HepG2 (cell line): ENCODE results near the gene FGFR1OP2. TPM values are rescaled to one million over a fixed set of nuclear protein-coding genes. Genes with fewer than 3 reads are reported as not detected.

Source experiments
- ARID2 ChIP-seq: sonication (generic); formaldehyde crosslinking; IDR thresholded peaks from 2 replicates; pipeline ENCODE4 v1.8.1; 2022; ENCODE audit warnings: mild to moderate bottlenecking, missing genetic modification reagents, borderline replicate concordance
- CHD4 ChIP-seq: fragments of 200-600 bp; sonication (generic); IDR thresholded peaks from 2 replicates; pipeline ENCODE4 v1.7.0; 2017; ENCODE audit warnings: mild to moderate bottlenecking, low read length, borderline replicate concordance
- CREM ChIP-seq, 2 experiments: sonication (generic) in 1 of 2; formaldehyde crosslinking in 1 of 2; IDR thresholded peaks; 2 replicates each; pipeline versions ENCODE4 v1.4.0 to v1.6.1; 2016 to 2020; ENCODE audit warnings: antibody characterized with exemption in 1 of 2, mild to moderate bottlenecking in 1 of 2, missing genetic modification reagents in 1 of 2
- JARID2 ChIP-seq: sonication (generic); formaldehyde crosslinking; IDR thresholded peaks from 2 replicates; pipeline ENCODE4 v1.8.1; 2023; ENCODE audit warnings: missing genetic modification reagents, inconsistent platforms; ENCODE audit not compliant: insufficient replicate concordance
- MBNL3 ChIP-seq: fragments of 250-450 bp; sonication (Bioruptor Pico); conservative IDR thresholded peaks from 2 replicates; pipeline ENCODE4 v1.8.0; 2022; ENCODE audit warnings: mild to moderate bottlenecking, inconsistent platforms
- NFKBIZ ChIP-seq: IDR thresholded peaks from 2 replicates; pipeline ENCODE4 v1.6.1; 2018; ENCODE audit warnings: missing genetic modification reagents, missing compliant biosample characterization
- RCOR2 ChIP-seq: IDR thresholded peaks from 2 replicates; pipeline ENCODE4 v1.6.1; 2016; ENCODE audit warnings: missing biosample characterization, missing genetic modification reagents
- SP140L ChIP-seq: sonication (generic); formaldehyde crosslinking; IDR thresholded peaks from 2 replicates; pipeline ENCODE4 v1.4.0; 2020; ENCODE audit warnings: missing genetic modification reagents, borderline replicate concordance
- ZMYM3 ChIP-seq: sonication (generic); formaldehyde crosslinking; IDR thresholded peaks from 2 replicates; pipeline ENCODE4 v1.5.1; 2020; ENCODE audit warnings: mild to moderate bottlenecking, missing genetic modification reagents
- ZNF460 ChIP-seq: sonication (generic); formaldehyde crosslinking; IDR thresholded peaks from 2 replicates; pipeline ENCODE4 v1.5.1; 2020; ENCODE audit warnings: missing genetic modification reagents, mild to moderate bottlenecking, borderline replicate concordance
- ZNF556 ChIP-seq: sonication (generic); formaldehyde crosslinking; IDR thresholded peaks from 2 replicates; pipeline ENCODE4 v1.4.0; 2020; ENCODE audit warnings: mild to moderate bottlenecking, missing genetic modification reagents, borderline replicate concordance
- ZNF570 ChIP-seq: sonication (generic); formaldehyde crosslinking; IDR thresholded peaks from 2 replicates; pipeline ENCODE4 v1.4.0; 2020; ENCODE audit warnings: mild to moderate bottlenecking, missing genetic modification reagents, borderline replicate concordance
- ZNF577 ChIP-seq: sonication (generic); formaldehyde crosslinking; IDR thresholded peaks from 2 replicates; pipeline ENCODE4 v1.4.0; 2020; ENCODE audit warnings: mild to moderate bottlenecking, low read depth, missing genetic modification reagents, borderline replicate concordance
- ZNF883 ChIP-seq: sonication (generic); formaldehyde crosslinking; IDR thresholded peaks from 2 replicates; pipeline ENCODE4 v1.5.1; 2020; ENCODE audit warnings: mild to moderate bottlenecking, missing genetic modification reagents; ENCODE audit errors: not compliant biosample characterization
- ZSCAN12 ChIP-seq: sonication (generic); formaldehyde crosslinking; IDR thresholded peaks from 2 replicates; pipeline ENCODE4 v1.9.0; 2021; ENCODE audit warnings: mild to moderate bottlenecking, missing genetic modification reagents
- ZSCAN29 ChIP-seq: sonication (generic); formaldehyde crosslinking; conservative IDR thresholded peaks from 2 replicates; pipeline ENCODE4 v1.4.0; 2020; ENCODE audit warnings: mild to moderate bottlenecking, missing genetic modification reagents
- polyA plus RNA-seq, 8 experiments: library from polyadenylated mRNA; depleted of rRNA in 3 of 8; stranded (reverse) in 7 of 8; unstranded in 1 of 8; fragments of >200 nt; fragmentation: Illumina TruSeq in 4 of 8; extraction: Trizol in 4 of 8; gene quantifications; 2 replicates each; pipeline versions ENCODE4 v1.2.1 to v1.2.3, GENCODE V29; 2011 to 2016; ENCODE audit warnings: low read depth in 4 of 8, missing spikeins in 1 of 8, mixed read lengths in 1 of 8; ENCODE audit not compliant: insufficient read depth in 1 of 8
- total RNA-seq, 5 experiments: library from RNA; depleted of rRNA; stranded (reverse); fragments of >200 nt; fragmentation: Illumina TruSeq; extraction: Trizol; gene quantifications; 2 replicates each; pipeline ENCODE4 v1.2.3, GENCODE V29; 2016; ENCODE audit warnings: low read depth in 1 of 5
- TF ChIP-seq, protein P1 (sequence below): sonication (generic); formaldehyde crosslinking; IDR thresholded peaks from 2 replicates; pipeline ENCODE4 v1.8.1; 2023; ENCODE audit warnings: mild to moderate bottlenecking, missing genetic modification reagents, borderline replicate concordance
- TF ChIP-seq, protein P2 (sequence below): sonication (generic); formaldehyde crosslinking; IDR thresholded peaks from 2 replicates; pipeline ENCODE4 v1.5.1; 2020; ENCODE audit warnings: missing genetic modification reagents, mild to moderate bottlenecking, borderline replicate concordance
- TF ChIP-seq, protein P3 (sequence below): sonication (generic); formaldehyde crosslinking; IDR thresholded peaks from 2 replicates; pipeline ENCODE4 v1.5.0; 2020; ENCODE audit warnings: missing genetic modification reagents
- TF ChIP-seq, protein P4 (sequence below): sonication (generic); formaldehyde crosslinking; IDR thresholded peaks from 2 replicates; pipeline ENCODE4 v1.4.0; 2020; ENCODE audit warnings: missing genetic modification reagents

FGFR1OP2 gene
- total and polyA plus RNA-seq, 2 of the 13 experiments (the other 11 are each of a cell fraction or from before 2014, with no cell fraction given) = 18.3 to 38.1 TPM

DNA sequence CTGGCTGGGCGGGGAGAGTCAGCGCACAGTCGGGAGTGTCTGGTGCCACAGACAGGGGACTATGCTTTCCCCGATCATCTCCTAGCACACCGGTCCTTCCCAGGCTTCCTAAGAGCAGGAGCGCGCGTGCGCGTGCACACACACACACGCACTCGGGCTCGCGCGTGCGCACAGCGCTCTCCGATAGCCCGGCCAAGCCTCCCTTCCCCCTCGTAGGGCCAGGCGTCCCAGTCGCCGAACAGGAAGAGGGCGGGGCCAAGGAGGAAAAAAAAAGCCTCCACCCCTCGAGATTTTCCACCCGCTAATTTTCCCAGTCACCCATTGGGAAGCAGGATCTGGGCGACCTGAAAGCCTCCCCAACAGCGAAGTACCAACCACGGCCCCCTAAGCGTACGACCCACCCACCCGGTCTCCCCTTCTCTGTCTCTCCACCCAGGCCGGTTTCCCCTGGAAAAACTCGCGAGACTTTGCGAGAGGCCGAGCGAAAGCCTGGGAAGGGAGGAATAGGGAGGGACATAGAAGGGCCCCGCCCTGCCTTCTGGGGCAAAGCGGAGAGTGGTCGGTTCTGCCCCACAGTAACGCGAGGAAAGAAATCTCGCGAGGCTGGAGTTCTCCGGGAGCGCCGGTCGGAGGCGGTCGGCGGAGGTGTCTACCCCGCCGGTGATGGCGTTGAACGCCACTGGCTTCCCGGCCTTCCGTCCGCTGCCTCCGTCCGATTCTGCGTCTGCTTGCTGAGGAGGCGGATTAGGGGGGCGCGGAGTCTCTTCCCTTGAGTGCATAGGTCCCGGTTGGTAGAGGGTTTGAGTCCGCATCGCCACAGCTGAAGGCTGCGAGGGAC is at the start of gene FGFR1OP2, which contains the start of gene INTS13 (continued):
- TF ChIP-seq, protein P1, sequence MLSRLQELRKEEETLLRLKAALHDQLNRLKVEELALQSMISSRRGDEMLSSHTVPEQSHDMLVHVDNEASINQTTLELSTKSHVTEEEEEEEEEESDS (CRISPR knock-in tag) = no peak
- TF ChIP-seq ZNF883 = peak; percentile 22
- no peak for TF ChIP-seq ZNF460 (CRISPR knock-in tag)
- TF ChIP-seq, protein P2, sequence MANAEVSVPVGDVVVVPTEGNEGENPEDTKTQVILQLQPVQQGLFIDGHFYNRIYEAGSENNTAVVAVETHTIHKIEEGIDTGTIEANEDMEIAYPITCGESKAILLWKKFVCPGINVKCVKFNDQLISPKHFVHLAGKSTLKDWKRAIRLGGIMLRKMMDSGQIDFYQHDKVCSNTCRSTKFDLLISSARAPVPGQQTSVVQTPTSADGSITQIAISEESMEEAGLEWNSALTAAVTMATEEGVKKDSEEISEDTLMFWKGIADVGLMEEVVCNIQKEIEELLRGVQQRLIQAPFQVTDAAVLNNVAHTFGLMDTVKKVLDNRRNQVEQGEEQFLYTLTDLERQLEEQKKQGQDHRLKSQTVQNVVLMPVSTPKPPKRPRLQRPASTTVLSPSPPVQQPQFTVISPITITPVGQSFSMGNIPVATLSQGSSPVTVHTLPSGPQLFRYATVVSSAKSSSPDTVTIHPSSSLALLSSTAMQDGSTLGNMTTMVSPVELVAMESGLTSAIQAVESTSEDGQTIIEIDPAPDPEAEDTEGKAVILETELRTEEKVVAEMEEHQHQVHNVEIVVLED (CRISPR knock-in tag) = no peak; the same call in 1 of the 2 replicates
- no peak for TF ChIP-seq CHD4
- TF ChIP-seq MBNL3 (CRISPR knock-in tag) = no peak
- TF ChIP-seq CREM (IDR thresholded peaks at IDR 0.05) = no peak; the same call in 1 of the 2 replicates
- TF ChIP-seq CREM (CRISPR knock-in tag; IDR thresholded peaks at IDR 0.05) = no peak
- peak; percentile 88; the same call in 1 of the 2 replicates for TF ChIP-seq ZNF556 (CRISPR knock-in tag)
- no peak for TF ChIP-seq ZNF570
- no peak for TF ChIP-seq ZMYM3 (CRISPR knock-in tag)
- TF ChIP-seq SP140L (CRISPR knock-in tag) = no peak
- no peak for TF ChIP-seq ZSCAN29
- TF ChIP-seq RCOR2 (CRISPR knock-in tag) = no peak
- TF ChIP-seq ZNF577 (CRISPR knock-in tag) = no peak
- TF ChIP-seq ZSCAN12 (CRISPR knock-in tag) = no peak
- no peak; the same call in 1 of the 2 replicates for TF ChIP-seq NFKBIZ
- TF ChIP-seq ARID2 (CRISPR knock-in tag) = no peak
- TF ChIP-seq, protein P3, sequence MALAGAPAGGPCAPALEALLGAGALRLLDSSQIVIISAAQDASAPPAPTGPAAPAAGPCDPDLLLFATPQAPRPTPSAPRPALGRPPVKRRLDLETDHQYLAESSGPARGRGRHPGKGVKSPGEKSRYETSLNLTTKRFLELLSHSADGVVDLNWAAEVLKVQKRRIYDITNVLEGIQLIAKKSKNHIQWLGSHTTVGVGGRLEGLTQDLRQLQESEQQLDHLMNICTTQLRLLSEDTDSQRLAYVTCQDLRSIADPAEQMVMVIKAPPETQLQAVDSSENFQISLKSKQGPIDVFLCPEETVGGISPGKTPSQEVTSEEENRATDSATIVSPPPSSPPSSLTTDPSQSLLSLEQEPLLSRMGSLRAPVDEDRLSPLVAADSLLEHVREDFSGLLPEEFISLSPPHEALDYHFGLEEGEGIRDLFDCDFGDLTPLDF (CRISPR knock-in tag) = 0 out of 2 replicates have a peak, but pooled peaks have one; percentile 33
- TF ChIP-seq JARID2 (CRISPR knock-in tag) = no peak
- TF ChIP-seq, protein P4, sequence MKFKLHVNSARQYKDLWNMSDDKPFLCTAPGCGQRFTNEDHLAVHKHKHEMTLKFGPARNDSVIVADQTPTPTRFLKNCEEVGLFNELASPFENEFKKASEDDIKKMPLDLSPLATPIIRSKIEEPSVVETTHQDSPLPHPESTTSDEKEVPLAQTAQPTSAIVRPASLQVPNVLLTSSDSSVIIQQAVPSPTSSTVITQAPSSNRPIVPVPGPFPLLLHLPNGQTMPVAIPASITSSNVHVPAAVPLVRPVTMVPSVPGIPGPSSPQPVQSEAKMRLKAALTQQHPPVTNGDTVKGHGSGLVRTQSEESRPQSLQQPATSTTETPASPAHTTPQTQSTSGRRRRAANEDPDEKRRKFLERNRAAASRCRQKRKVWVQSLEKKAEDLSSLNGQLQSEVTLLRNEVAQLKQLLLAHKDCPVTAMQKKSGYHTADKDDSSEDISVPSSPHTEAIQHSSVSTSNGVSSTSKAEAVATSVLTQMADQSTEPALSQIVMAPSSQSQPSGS (CRISPR knock-in tag) = peak; percentile 45; the same call in 1 of the 2 replicates
